IMR-90 (cell line): ENCODE measurements around the gene CDKN2B-AS1. TPM values are rescaled to one million over a fixed set of nuclear protein-coding genes. Genes with fewer than 3 reads are reported as not detected.

Source experiments
- ATAC-seq: fragments of 200-7000 bp; cut with Tn5 transposase; 2 replicates; pipeline ENCODE4 v1.9.1; 2020; ENCODE audit warnings: low read depth, mild to moderate bottlenecking, moderate library complexity
- BruUV-seq: library from RNA; stranded (reverse); fragments of 400-500 nt; replicated peaks from 2 replicates; lab custom pipeline; 2021; lab: Mats Ljungman, UMichigan
- CTCF ChIA-PET: fragments of 300-600 bp; formaldehyde crosslinking; extraction: SDS; loops from one replicate; lab custom pipeline; 2021; ENCODE audit warnings: antibody characterized with exemption; lab: Yijun Ruan, JAX
- POLR2A ChIA-PET: fragments of 300-600 bp; sonication (Branson Sonifier 250); formaldehyde crosslinking; loops from one replicate; lab custom pipeline; 2022; ENCODE audit warnings: antibody characterized with exemption; ENCODE audit not compliant: unreplicated experiment; lab: Charles Lee
- DNase-seq: peaks from one replicate; pipeline ENCODE4 v3.0.0; 2013
- H2AFZ ChIP-seq: replicated peaks from 2 replicates; pipeline ENCODE3; 2013; ENCODE audit warnings: low read length, mild to moderate bottlenecking; ENCODE audit not compliant: poor library complexity
- H2AK5ac ChIP-seq: 2 replicates; pipeline ENCODE4 v1.6.1; 2013; ENCODE audit warnings: low read depth, low read length, inconsistent platforms
- H2AK9ac ChIP-seq: replicated peaks from 2 replicates; pipeline ENCODE3; 2013; ENCODE audit warnings: mild to moderate bottlenecking, low read depth, low read length, moderate library complexity; ENCODE audit not compliant: poor library complexity
- H2BK120ac ChIP-seq: 2 replicates; pipeline ENCODE4 v1.6.1; 2013; ENCODE audit warnings: low read depth, low read length, inconsistent platforms
- H2BK15ac ChIP-seq: 3 replicates; pipeline ENCODE4 v1.6.1; 2013; ENCODE audit warnings: low read depth, low read length, inconsistent platforms
- H2BK20ac ChIP-seq: 2 replicates; pipeline ENCODE4 v1.6.1; 2013; ENCODE audit warnings: low read depth, mild to moderate bottlenecking, inconsistent platforms, low read length, moderate library complexity
- H2BK5ac ChIP-seq: 2 replicates; pipeline ENCODE4 v1.6.1; 2013; ENCODE audit warnings: mild to moderate bottlenecking, low read depth, low read length, inconsistent platforms; ENCODE audit not compliant: poor library complexity, severe bottlenecking
- H3K14ac ChIP-seq: replicated peaks from 2 replicates; pipeline ENCODE4 v1.6.1; 2013; ENCODE audit warnings: low read depth, low read length, inconsistent platforms
- H3K18ac ChIP-seq: 2 replicates; pipeline ENCODE4 v1.6.1; 2013; ENCODE audit warnings: low read depth, low read length, control low read depth
- H3K23ac ChIP-seq: 2 replicates; pipeline ENCODE4 v1.6.1; 2013; ENCODE audit warnings: low read depth, low read length, inconsistent platforms
- H3K27ac ChIP-seq: 2 replicates; pipeline ENCODE4 v1.5.1; 2013; ENCODE audit warnings: mild to moderate bottlenecking, control low read depth, low read length; ENCODE audit not compliant: insufficient read depth
- H3K27me3 ChIP-seq: 2 replicates; pipeline ENCODE4 v1.6.1; 2013; ENCODE audit warnings: low read length; ENCODE audit not compliant: control insufficient read depth, insufficient read depth
- H3K36me3 ChIP-seq: 2 replicates; pipeline ENCODE4 v1.6.1; 2013; ENCODE audit warnings: low read length, mixed read lengths; ENCODE audit not compliant: control insufficient read depth, insufficient read depth
- H3K4ac ChIP-seq: 2 replicates; pipeline ENCODE4 v1.6.1; 2013; ENCODE audit warnings: low read depth, low read length, inconsistent platforms
- H3K4me1 ChIP-seq: 2 replicates; pipeline ENCODE4 v1.6.1; 2013; ENCODE audit warnings: low read length, mixed read lengths; ENCODE audit not compliant: control insufficient read depth, insufficient read depth
- H3K4me2 ChIP-seq: 2 replicates; pipeline ENCODE4 v1.6.1; 2013; ENCODE audit warnings: low read depth, mild to moderate bottlenecking, control low read depth, low read length, moderate library complexity
- H3K4me3 ChIP-seq: 2 replicates; pipeline ENCODE4 v1.5.1; 2013; ENCODE audit warnings: low read depth, mild to moderate bottlenecking, control low read depth, low read length, moderate library complexity; ENCODE audit not compliant: insufficient read depth
- H3K56ac ChIP-seq: 2 replicates; pipeline ENCODE4 v1.6.1; 2013; ENCODE audit warnings: low read length, inconsistent platforms; ENCODE audit not compliant: insufficient read depth; ENCODE audit errors: extremely low read depth
- H3K79me1 ChIP-seq, 2 experiments: 2 replicates each; pipeline ENCODE4 v1.6.1; 2013; ENCODE audit warnings: low read length in 2 of 2, inconsistent platforms in 1 of 2, low read depth in 1 of 2
- H3K9ac ChIP-seq: 2 replicates; pipeline ENCODE4 v1.6.1; 2013; ENCODE audit warnings: low read depth, low read length, control low read depth
- H3K9me1 ChIP-seq: 2 replicates; pipeline ENCODE4 v1.6.1; 2013; ENCODE audit warnings: low read length, inconsistent platforms; ENCODE audit not compliant: insufficient read depth
- H3K9me3 ChIP-seq: 2 replicates; pipeline ENCODE4 v1.6.1; 2013; ENCODE audit warnings: low read length; ENCODE audit not compliant: control insufficient read depth, insufficient read depth
- H4K20me1 ChIP-seq: 2 replicates; pipeline ENCODE4 v1.6.1; 2013; ENCODE audit warnings: low read length, inconsistent platforms; ENCODE audit not compliant: insufficient read depth
- H4K5ac ChIP-seq: 2 replicates; pipeline ENCODE4 v1.6.1; 2013; ENCODE audit warnings: mild to moderate bottlenecking, low read depth, low read length, control low read depth
- H4K8ac ChIP-seq, 2 experiments: 2 replicates each; pipeline ENCODE4 v1.6.1; 2013; ENCODE audit warnings: low read depth in 2 of 2, low read length in 2 of 2, control low read depth in 1 of 2, inconsistent platforms in 1 of 2
- H4K91ac ChIP-seq: 2 replicates; pipeline ENCODE4 v1.6.1; 2013; ENCODE audit warnings: low read depth, low read length, inconsistent platforms; ENCODE audit not compliant: insufficient read depth
- BHLHE40 ChIP-seq: fragments of 150-350 bp; IDR thresholded peaks from 2 replicates; pipeline ENCODE4 v1.6.1; 2016; ENCODE audit warnings: mild to moderate bottlenecking, low read depth, low read length
- CHD1 ChIP-seq: IDR thresholded peaks from 2 replicates; pipeline ENCODE4 v1.6.1; 2012; ENCODE audit warnings: low read depth, low read length, improper control_type of control experiment
- ELK1 ChIP-seq: fragments of 150-350 bp; IDR thresholded peaks from 2 replicates; pipeline ENCODE4 v1.6.1; 2016; ENCODE audit warnings: low read depth, mild to moderate bottlenecking, low read length, moderate library complexity, borderline replicate concordance
- MAZ ChIP-seq: IDR thresholded peaks from 2 replicates; pipeline ENCODE4 v1.6.1; 2012; ENCODE audit warnings: low read depth, mild to moderate bottlenecking, low read length, improper control_type of control experiment, moderate library complexity, borderline replicate concordance
- POLR2A ChIP-seq: IDR thresholded peaks from 2 replicates; pipeline ENCODE4 v1.6.1; 2012; ENCODE audit warnings: mild to moderate bottlenecking, low read depth, low read length
- WGBS, 2 experiments: methylation state at CpG; one replicate each; pipeline versions ENCODE4 v1.1.5 to v1.1.7; 2013; ENCODE audit warnings: missing lambda C conversion rate in 2 of 2; ENCODE audit not compliant: insufficient read length in 1 of 2; ENCODE audit errors: extremely low coverage in 2 of 2; 5-methylcytosine and 5-hydroxymethylcytosine counted together
- dilution Hi-C: fragments of 300-500 bp; cut with HindIII; formaldehyde crosslinking; loops from one replicate; pipeline ENCODE4 v1.14.3; 2018; ENCODE audit warnings: low sequenced_read_pairs; ENCODE audit not compliant: unreplicated experiment
- in situ Hi-C: fragments of 300-500 bp; cut with MboI; formaldehyde crosslinking; loops from 3 replicates; pipeline ENCODE4 v1.14.3; 2019; ENCODE audit warnings: low sequenced_read_pairs, inconsistent platforms, mixed read lengths
- intact Hi-C: fragments of 100-400 bp; cut with micrococcal nuclease; formaldehyde crosslinking; loops from 2 replicates; pipeline ENCODE4 v1.10.0; 2022
- polyA plus RNA-seq, 3 experiments: library from polyadenylated mRNA; depleted of rRNA; stranded (reverse); fragments of >200 nt; gene quantifications; 2 replicates each; pipeline ENCODE4 v1.2.3, GENCODE V29; 2012; ENCODE audit warnings: low replicate concordance in 1 of 3
- total RNA-seq: library from RNA; depleted of rRNA; stranded (reverse); fragments of >200 nt; gene quantifications from 2 replicates; pipeline ENCODE4 v1.2.3, GENCODE V29; 2012
- TF ChIP-seq, protein P1 (sequence below): fragments of 150-350 bp; IDR thresholded peaks from 2 replicates; pipeline ENCODE4 v1.6.1; 2017; ENCODE audit warnings: mild to moderate bottlenecking, antibody characterized with exemption, low read length, low read depth

Gene CDKN2B-AS1
- total and polyA plus RNA-seq, 2 of the 4 experiments (the other 2 are of a cell fraction), result 1.0 to 1.1 TPM

DNA sequence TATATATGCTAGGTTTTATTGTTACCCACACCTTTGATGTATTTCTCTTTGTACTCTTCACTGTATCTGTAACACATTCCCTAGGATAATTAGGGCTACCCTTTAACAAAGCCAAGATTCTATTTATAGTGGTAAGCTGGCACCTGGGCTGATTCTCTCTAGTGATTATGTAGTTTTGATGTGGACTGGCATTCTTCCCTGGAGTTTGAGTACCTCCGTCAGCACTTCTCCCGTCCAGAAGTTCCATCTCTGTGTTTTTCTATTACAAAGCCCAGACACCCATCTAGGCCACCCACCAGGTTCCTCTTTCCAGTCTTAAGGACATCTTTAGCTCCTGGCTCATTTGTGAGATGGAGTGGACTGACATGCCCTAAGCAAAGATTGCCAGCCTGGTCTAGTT is 70.4 kb downstream of the CDKN2B-AS1 start:
- Histone ChIP-seq H4K91ac (no peak overlapping the region), H3K27me3 (no peaks in the 10 kb centered on the region), H2BK15ac (no peak overlapping the region), H3K27ac (no peak overlapping the region), H4K8ac (no peak overlapping the region), H3K9me1 (no peaks in the 10 kb centered on the region), H3K4me2 (no peak overlapping the region), H4K5ac (no peak overlapping the region), H2AFZ (no peak overlapping the region), H2AK5ac (no peak overlapping the region), H2BK5ac (no peak overlapping the region), H2AK9ac (no peak overlapping the region), H2BK120ac (no peak overlapping the region), H3K14ac (no peak overlapping the region), H4K20me1 (no peaks in the 10 kb centered on the region), H3K4me3 (no peak overlapping the region), H3K36me3 (no peaks in the 10 kb centered on the region), H3K79me1 (no peaks in the 10 kb centered on the region), H2BK20ac (no peak overlapping the region), H3K56ac (no peak overlapping the region), H3K23ac (no peak overlapping the region), H3K4ac (no peak overlapping the region), H3K9me3 (no peaks in the 10 kb centered on the region), H3K4me1 (no peaks in the 10 kb centered on the region), H3K9ac (no peak overlapping the region), H3K18ac (no peak overlapping the region)
- ChIA-PET POLR2A (no interaction called here), CTCF (interaction anchor here (1.5 kb wide), 1 partner anchor 12 kb away, joined by 3 read pairs; no protein-coding TSS in a partner anchor)
- DNase-seq, result no peak
- ATAC-seq, result no peak
- intact Hi-C loops (loop anchor here (10.0 kb wide), 1 partner anchor 390 kb away; no protein-coding TSS in a partner anchor), in situ Hi-C loops (no loop called here), dilution Hi-C loops (no loop called here)
- TF ChIP-seq BHLHE40 (no peak), CHD1 (no peak), POLR2A (no peak), MAZ (no peak), ELK1 (no peak)
- TF ChIP-seq, protein P1, sequence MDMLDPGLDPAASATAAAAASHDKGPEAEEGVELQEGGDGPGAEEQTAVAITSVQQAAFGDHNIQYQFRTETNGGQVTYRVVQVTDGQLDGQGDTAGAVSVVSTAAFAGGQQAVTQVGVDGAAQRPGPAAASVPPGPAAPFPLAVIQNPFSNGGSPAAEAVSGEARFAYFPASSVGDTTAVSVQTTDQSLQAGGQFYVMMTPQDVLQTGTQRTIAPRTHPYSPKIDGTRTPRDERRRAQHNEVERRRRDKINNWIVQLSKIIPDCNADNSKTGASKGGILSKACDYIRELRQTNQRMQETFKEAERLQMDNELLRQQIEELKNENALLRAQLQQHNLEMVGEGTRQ, result no peak
- WGBS, 2 experiments, result no CpG with 5 or more reads among the region's 2 CpGs
- no TSS peak for BruUV-seq
